Measurements from ENCODE around the gene LAMC2. TPM values are rescaled to one million over a fixed set of nuclear protein-coding genes. Genes with fewer than 3 reads are reported as not detected.

LAMC2 gene
- total and polyA plus RNA-seq, 3 experiments from 2014 or later: not detected

- peak overlapping the region in 1 of 8 donors; percentile 36 for H3K27ac Mint-ChIP-seq
- ChIA-PET CTCF (no interaction called here), POLR2A (no interaction called here)
- peaks cover 0 to 6% (median 0%) of the 10 kb centered on the region in 5 donors for H3K9me3 Mint-ChIP-seq
- H3K4me1 Mint-ChIP-seq: no peaks in the 10 kb centered on the region
- H3K27me3 Mint-ChIP-seq: peaks cover 2 to 5% of the 10 kb centered on the region in 2 donors
- Histone ChIP-seq H3K36me3 (ENCODE audit: insufficient read depth, low read length) (no peaks in the 10 kb centered on the region), H3K4me1 (ENCODE audit: insufficient read depth, low read length) (no peaks in the 10 kb centered on the region), H3K27ac (ENCODE audit: low read depth, low read length) (no peak overlapping the region), H3K4me3 (ENCODE audit: low read length) (no peak overlapping the region), H3K9me3 (ENCODE audit: low read length) (no peaks in the 10 kb centered on the region), H3K27me3 (ENCODE audit: insufficient read depth, low read length, poor library complexity, severe bottlenecking) (no peaks in the 10 kb centered on the region)
- no peak overlapping the region for H3K4me3 Mint-ChIP-seq
- peaks cover 0 to 2% (median 0%) of the 10 kb centered on the region in 3 donors for H3K36me3 Mint-ChIP-seq
- DNase-seq: no peak
These were observed 20.6 kb downstream of the LAMC2 start for GRCh38 chr1:183206538-183207122.

GRCh38 chr1:183209533-183210158 is 23.6 kb downstream of the LAMC2 start:
- DNase-seq: no peak
- H3K4me3 ChIP-seq (ENCODE audit: low read length): no peak overlapping the region
- H3K27me3 Mint-ChIP-seq: peaks cover 4 to 18% of the 10 kb centered on the region in 2 donors
- H3K27ac Mint-ChIP-seq: no peak overlapping the region
- no peaks in the 10 kb centered on the region for H3K4me1 ChIP-seq (ENCODE audit: insufficient read depth, low read length)
- ChIA-PET CTCF (no interaction called here), POLR2A (no interaction called here)
- no peaks in the 10 kb centered on the region for H3K36me3 ChIP-seq (ENCODE audit: insufficient read depth, low read length)
- H3K4me1 Mint-ChIP-seq: no peaks in the 10 kb centered on the region
- peaks cover 0 to 2% (median 0%) of the 10 kb centered on the region in 3 donors for H3K36me3 Mint-ChIP-seq
- no peaks in the 10 kb centered on the region for H3K27me3 ChIP-seq (ENCODE audit: insufficient read depth, low read length, poor library complexity, severe bottlenecking)
- no peaks in the 10 kb centered on the region for H3K9me3 ChIP-seq (ENCODE audit: low read length)
- no peak overlapping the region for H3K4me3 Mint-ChIP-seq
- no peak overlapping the region for H3K27ac ChIP-seq (ENCODE audit: low read depth, low read length)
- H3K9me3 Mint-ChIP-seq: no peaks in the 10 kb centered on the region

GRCh38 chr1:183210681-183211080 is 24.6 kb downstream of the LAMC2 start:
- no peaks in the 10 kb centered on the region for H3K4me1 ChIP-seq (ENCODE audit: insufficient read depth, low read length)
- H3K27me3 ChIP-seq (ENCODE audit: insufficient read depth, low read length, poor library complexity, severe bottlenecking): no peaks in the 10 kb centered on the region
- no peak for DNase-seq
- no peak overlapping the region for H3K4me3 ChIP-seq (ENCODE audit: low read length)
- POLR2A ChIA-PET: no interaction called here
- CTCF ChIA-PET: no interaction called here
- Mint-ChIP-seq H3K27ac (no peak overlapping the region), H3K27me3 (peaks cover 4 to 19% of the 10 kb centered on the region in 2 donors), H3K36me3 (peaks cover 0 to 2% (median 0%) of the 10 kb centered on the region in 3 donors), H3K9me3 (no peaks in the 10 kb centered on the region), H3K4me3 (no peak overlapping the region), H3K4me1 (no peaks in the 10 kb centered on the region)
- H3K9me3 ChIP-seq (ENCODE audit: low read length): no peaks in the 10 kb centered on the region
- H3K36me3 ChIP-seq (ENCODE audit: insufficient read depth, low read length): no peaks in the 10 kb centered on the region
- no peak overlapping the region for H3K27ac ChIP-seq (ENCODE audit: low read depth, low read length)

GRCh38 chr1:183212870-183213269 is 26.8 kb downstream of the LAMC2 start:
- H3K36me3 ChIP-seq (ENCODE audit: insufficient read depth, low read length): no peaks in the 10 kb centered on the region
- H3K27ac ChIP-seq (ENCODE audit: low read depth, low read length): no peak overlapping the region
- no peaks in the 10 kb centered on the region for H3K9me3 ChIP-seq (ENCODE audit: low read length)
- CTCF ChIA-PET: no interaction called here
- Mint-ChIP-seq H3K4me3 (no peak overlapping the region), H3K9me3 (no peaks in the 10 kb centered on the region), H3K4me1 (peaks cover 0 to 1% (median 0%) of the 10 kb centered on the region in 3 donors), H3K27ac (no peak overlapping the region), H3K36me3 (no peaks in the 10 kb centered on the region), H3K27me3 (peaks cover 4 to 24% of the 10 kb centered on the region in 2 donors)
- H3K4me3 ChIP-seq (ENCODE audit: low read length): no peak overlapping the region
- DNase-seq: no peak
- H3K4me1 ChIP-seq (ENCODE audit: insufficient read depth, low read length): no peaks in the 10 kb centered on the region
- no peaks in the 10 kb centered on the region for H3K27me3 ChIP-seq (ENCODE audit: insufficient read depth, low read length, poor library complexity, severe bottlenecking)
- POLR2A ChIA-PET: no interaction called here

GRCh38 chr1:183214021-183214970 is 28.2 kb downstream of the LAMC2 start:
- H3K27ac Mint-ChIP-seq: no peak overlapping the region
- H3K36me3 ChIP-seq (ENCODE audit: insufficient read depth, low read length): no peaks in the 10 kb centered on the region
- no peak overlapping the region for H3K4me3 ChIP-seq (ENCODE audit: low read length)
- DNase-seq: no peak
- H3K27ac ChIP-seq (ENCODE audit: low read depth, low read length): no peak overlapping the region
- no peaks in the 10 kb centered on the region for H3K36me3 Mint-ChIP-seq
- H3K27me3 Mint-ChIP-seq: peaks cover 2 to 24% of the 10 kb centered on the region in 2 donors
- H3K9me3 ChIP-seq (ENCODE audit: low read length): no peaks in the 10 kb centered on the region
- H3K4me3 Mint-ChIP-seq: no peak overlapping the region
- H3K4me1 Mint-ChIP-seq: peaks cover 0 to 13% (median 2%) of the 10 kb centered on the region in 3 donors
- POLR2A ChIA-PET: no interaction called here
- H3K27me3 ChIP-seq (ENCODE audit: insufficient read depth, low read length, poor library complexity, severe bottlenecking): no peaks in the 10 kb centered on the region
- CTCF ChIA-PET: no interaction called here
- no peaks in the 10 kb centered on the region for H3K9me3 Mint-ChIP-seq
- peaks cover 13% of the 10 kb centered on the region for H3K4me1 ChIP-seq (ENCODE audit: insufficient read depth, low read length)

- ChIA-PET POLR2A (no interaction called here), CTCF (no interaction called here)
- Histone ChIP-seq H3K9me3 (ENCODE audit: low read length) (no peaks in the 10 kb centered on the region), H3K27ac (ENCODE audit: low read depth, low read length) (no peak overlapping the region), H3K27me3 (ENCODE audit: insufficient read depth, low read length, poor library complexity, severe bottlenecking) (no peaks in the 10 kb centered on the region), H3K36me3 (ENCODE audit: insufficient read depth, low read length) (no peaks in the 10 kb centered on the region), H3K4me1 (ENCODE audit: insufficient read depth, low read length) (peaks cover 22% of the 10 kb centered on the region), H3K4me3 (ENCODE audit: low read length) (no peak overlapping the region)
- Mint-ChIP-seq H3K27me3 (peaks cover 2 to 24% of the 10 kb centered on the region in 2 donors), H3K9me3 (no peaks in the 10 kb centered on the region), H3K4me1 (peaks cover 0 to 21% (median 9%) of the 10 kb centered on the region in 3 donors), H3K4me3 (no peak overlapping the region), H3K27ac (no peak overlapping the region), H3K36me3 (no peaks in the 10 kb centered on the region)
- no peak for DNase-seq
These were observed 29.1 kb downstream of the LAMC2 start for GRCh38 chr1:183215076-183215720.

GRCh38 chr1:183215936-183216335 is 29.9 kb downstream of the LAMC2 start:
- Mint-ChIP-seq H3K4me3 (no peak overlapping the region), H3K9me3 (no peaks in the 10 kb centered on the region), H3K27ac (no peak overlapping the region), H3K4me1 (peaks cover 0 to 21% (median 9%) of the 10 kb centered on the region in 3 donors), H3K36me3 (no peaks in the 10 kb centered on the region), H3K27me3 (peaks cover 2 to 21% of the 10 kb centered on the region in 2 donors)
- DNase-seq: no peak
- Histone ChIP-seq H3K36me3 (ENCODE audit: insufficient read depth, low read length) (no peaks in the 10 kb centered on the region), H3K4me3 (ENCODE audit: low read length) (no peak overlapping the region), H3K27ac (ENCODE audit: low read depth, low read length) (no peak overlapping the region), H3K9me3 (ENCODE audit: low read length) (no peaks in the 10 kb centered on the region), H3K4me1 (ENCODE audit: insufficient read depth, low read length) (peaks cover 24% of the 10 kb centered on the region), H3K27me3 (ENCODE audit: insufficient read depth, low read length, poor library complexity, severe bottlenecking) (no peaks in the 10 kb centered on the region)
- POLR2A ChIA-PET: no interaction called here
- CTCF ChIA-PET: no interaction called here
